Measurements from ENCODE around the gene C17orf50. TPM values are rescaled to one million over a fixed set of nuclear protein-coding genes. Genes with fewer than 3 reads are reported as not detected.

The C17orf50 gene
- total RNA-seq, 2 donors from 2014 or later: not detected

DNA sequence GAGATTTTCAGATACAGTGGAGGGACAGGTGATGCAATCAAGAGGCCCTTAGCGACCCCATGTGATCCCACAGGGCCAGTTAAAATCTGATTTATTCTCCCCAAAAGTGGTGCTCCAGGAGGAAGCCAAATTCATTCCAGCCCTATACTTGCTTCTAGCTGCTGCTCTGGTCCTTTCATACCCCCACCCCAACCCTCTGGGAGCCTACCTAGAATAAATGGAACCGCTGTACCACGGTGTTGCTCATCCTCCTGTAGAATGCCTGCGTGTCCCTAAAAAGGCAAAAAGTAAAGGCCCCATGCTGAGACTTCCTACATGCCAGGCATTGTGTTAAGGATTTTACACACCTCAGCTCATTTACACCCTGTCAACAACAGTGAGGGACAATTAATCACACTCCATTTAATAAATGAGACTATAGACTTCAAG is 31.3 kb upstream of the C17orf50 start:
- Histone ChIP-seq H3K4me3 (no peak overlapping the region), H3K9me3 (no peaks in the 10 kb centered on the region), H3K27ac (no peak overlapping the region), H3K4me1 (peaks cover 32% of the 10 kb centered on the region), H3K27me3 (no peaks in the 10 kb centered on the region), H3K36me3 (replicated peaks in 1 of 2; ENCODE audit: insufficient read depth in 1 of 2, low read depth in 2 of 2) (peaks cover 0 to 5% of the 10 kb centered on the region in 2 donors)
- no peak for ATAC-seq
- no peak for DNase-seq
- intact Hi-C loops (cut with DNase I): no loop called here
- 69 to 80% methylated on average over 4 of the region's 4 CpGs for WGBS, 2 donors
- no peak for TF ChIP-seq POLR2A (IDR thresholded peaks at IDR 0.05)
- no peak for TF ChIP-seq CTCF (IDR thresholded peaks at IDR 0.05)

DNA sequence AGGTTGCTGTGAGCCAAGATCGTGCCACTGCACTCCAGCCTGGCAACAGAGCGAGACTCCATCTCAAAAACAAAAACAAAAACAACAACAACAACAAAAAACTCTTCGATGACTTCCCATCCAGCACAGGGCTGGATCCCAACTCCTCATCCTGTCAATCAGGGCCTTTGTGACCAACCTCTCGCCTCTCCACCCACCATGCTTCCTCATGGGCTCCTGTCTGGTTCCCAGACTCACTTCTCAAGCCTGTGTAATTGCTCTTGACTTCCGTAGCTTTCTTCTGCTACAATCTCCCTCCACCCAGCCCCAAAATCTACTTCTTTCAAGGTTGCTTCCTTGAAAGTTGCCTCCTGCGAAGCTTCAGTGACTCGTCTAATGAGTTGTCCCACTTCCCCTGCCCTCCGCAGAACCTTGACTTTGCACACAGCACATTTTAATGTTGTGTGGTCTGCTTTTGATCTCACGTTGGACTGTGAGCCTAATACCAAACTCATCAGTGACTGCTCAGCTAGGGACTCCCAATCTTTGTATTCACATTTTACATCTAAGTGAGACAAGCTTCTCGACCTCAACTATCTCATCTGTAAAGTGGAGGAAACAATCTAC is 30.2 kb upstream of the C17orf50 start:
- intact Hi-C loops (cut with DNase I): no loop called here

GRCh38 chr17:35731239-35731916 is 29.3 kb upstream of the C17orf50 start, which contains the start of gene RASL10B:
RASL10B (plus strand) TSS chr17:35731639; CDS start chr17:35735185, 3,546 bp downstream.
- TF ChIP-seq CTCF (IDR thresholded peaks at IDR 0.05) (no peak), POLR2A (IDR thresholded peaks at IDR 0.05) (peak in 1 of 3 donors; percentile 19)
- Histone ChIP-seq H3K36me3 (replicated peaks in 1 of 2; ENCODE audit: insufficient read depth in 1 of 2, low read depth in 2 of 2) (no peaks in the 10 kb centered on the region), H3K27me3 (no peaks in the 10 kb centered on the region), H3K27ac (peak within 1 kb of the TSS in 1 of 4 donors; percentile 42), H3K9me3 (no peaks in the 10 kb centered on the region), H3K4me1 (peaks cover 31% of the 10 kb centered on the region), H3K4me3 (peak within 1 kb of the TSS; percentile 72 to 76)
- peak; percentile 78 for ATAC-seq
- intact Hi-C loops (cut with DNase I): no loop called here
- DNase-seq: peak; percentile 67 to 78 (median 71)
- 8 to 18% methylated on average over 8 to 19 of the region's 44 CpGs for WGBS, 2 donors

More for the DNA sequence above, 30.2 kb upstream of the C17orf50 start:
- Histone ChIP-seq H3K4me3 (no peak overlapping the region), H3K36me3 (replicated peaks in 1 of 2; ENCODE audit: insufficient read depth in 1 of 2, low read depth in 2 of 2) (no peaks in the 10 kb centered on the region), H3K4me1 (peaks cover 32% of the 10 kb centered on the region), H3K27ac (no peak overlapping the region), H3K9me3 (no peaks in the 10 kb centered on the region), H3K27me3 (no peaks in the 10 kb centered on the region)
- DNase-seq: no peak
- no peak for ATAC-seq
- TF ChIP-seq CTCF (IDR thresholded peaks at IDR 0.05): no peak
- TF ChIP-seq POLR2A (IDR thresholded peaks at IDR 0.05): no peak
- 83 to 89% methylated on average over 10 of the region's 10 CpGs for WGBS, 2 donors

DNA sequence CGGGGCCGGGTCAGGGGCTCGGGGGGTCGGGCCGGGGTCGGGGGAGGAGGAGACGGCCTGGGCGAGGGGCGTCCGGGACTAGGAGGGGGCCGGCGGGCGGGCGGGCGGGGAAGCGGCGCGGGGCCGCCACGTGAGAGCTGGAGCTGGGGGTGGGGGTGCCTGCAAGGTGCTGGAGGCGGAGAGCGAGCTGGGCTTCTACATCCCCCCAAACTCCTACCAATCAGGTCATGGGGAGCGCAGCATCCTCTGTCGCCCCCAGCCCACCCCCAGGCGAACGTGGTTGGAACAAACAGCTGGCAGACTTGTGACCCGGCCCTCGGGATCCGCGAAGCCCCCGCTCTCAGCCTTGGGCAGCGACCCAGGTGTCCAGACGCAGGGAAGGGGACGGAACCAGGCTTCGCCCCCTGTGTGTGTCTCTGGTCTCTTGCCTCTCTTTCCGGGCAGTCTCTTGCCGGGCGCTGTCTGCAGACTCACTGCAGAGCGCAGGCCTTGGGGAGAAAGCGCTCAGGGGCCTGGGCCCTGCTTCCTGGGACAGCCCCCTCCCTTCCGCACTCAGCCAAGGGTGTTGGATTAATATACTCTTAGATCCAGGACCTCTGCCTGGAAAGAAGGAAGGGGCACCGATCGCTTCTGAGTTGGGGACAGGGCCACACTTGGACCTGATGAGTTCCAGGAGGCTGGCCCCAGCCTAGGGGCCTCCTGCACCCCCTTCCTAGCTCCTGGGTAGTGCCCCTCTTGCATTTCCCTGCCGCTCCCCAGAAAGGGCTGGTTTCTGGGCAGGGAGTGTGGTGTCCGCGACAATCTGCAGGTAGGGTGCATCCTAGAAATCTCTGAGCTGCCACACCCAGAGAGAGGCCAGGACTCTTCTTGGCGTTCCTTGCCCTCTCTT is 28.5 kb upstream of the C17orf50 start:
- TF ChIP-seq POLR2A (IDR thresholded peaks at IDR 0.05): no peak
- TF ChIP-seq CTCF (IDR thresholded peaks at IDR 0.05): no peak
- peaks cover 23% of the 10 kb centered on the region for H3K4me1 ChIP-seq
- intact Hi-C loops (cut with DNase I): no loop called here
- peak overlapping the region in 1 of 4 donors; percentile 42 for H3K27ac ChIP-seq
- H3K36me3 ChIP-seq (replicated peaks in 1 of 2; ENCODE audit: insufficient read depth in 1 of 2, low read depth in 2 of 2): no peaks in the 10 kb centered on the region
- H3K9me3 ChIP-seq: no peaks in the 10 kb centered on the region
- H3K27me3 ChIP-seq: no peaks in the 10 kb centered on the region
- WGBS, 2 donors: 15 to 27% methylated on average over 12 to 37 of the region's 47 CpGs
- peak overlapping the region; percentile 72 to 76 for H3K4me3 ChIP-seq
- DNase-seq (peak in 2 of 4 donors; percentile 39 to 43), ATAC-seq (peak; percentile 25)
